ENCODE results near the gene WDR59.
"Not testable (repeated sequence)": the region's sequence is repeated elsewhere in the genome, so short reads cannot be mapped to it uniquely, and the experiment has no call there.

WDR59 gene, protein sequence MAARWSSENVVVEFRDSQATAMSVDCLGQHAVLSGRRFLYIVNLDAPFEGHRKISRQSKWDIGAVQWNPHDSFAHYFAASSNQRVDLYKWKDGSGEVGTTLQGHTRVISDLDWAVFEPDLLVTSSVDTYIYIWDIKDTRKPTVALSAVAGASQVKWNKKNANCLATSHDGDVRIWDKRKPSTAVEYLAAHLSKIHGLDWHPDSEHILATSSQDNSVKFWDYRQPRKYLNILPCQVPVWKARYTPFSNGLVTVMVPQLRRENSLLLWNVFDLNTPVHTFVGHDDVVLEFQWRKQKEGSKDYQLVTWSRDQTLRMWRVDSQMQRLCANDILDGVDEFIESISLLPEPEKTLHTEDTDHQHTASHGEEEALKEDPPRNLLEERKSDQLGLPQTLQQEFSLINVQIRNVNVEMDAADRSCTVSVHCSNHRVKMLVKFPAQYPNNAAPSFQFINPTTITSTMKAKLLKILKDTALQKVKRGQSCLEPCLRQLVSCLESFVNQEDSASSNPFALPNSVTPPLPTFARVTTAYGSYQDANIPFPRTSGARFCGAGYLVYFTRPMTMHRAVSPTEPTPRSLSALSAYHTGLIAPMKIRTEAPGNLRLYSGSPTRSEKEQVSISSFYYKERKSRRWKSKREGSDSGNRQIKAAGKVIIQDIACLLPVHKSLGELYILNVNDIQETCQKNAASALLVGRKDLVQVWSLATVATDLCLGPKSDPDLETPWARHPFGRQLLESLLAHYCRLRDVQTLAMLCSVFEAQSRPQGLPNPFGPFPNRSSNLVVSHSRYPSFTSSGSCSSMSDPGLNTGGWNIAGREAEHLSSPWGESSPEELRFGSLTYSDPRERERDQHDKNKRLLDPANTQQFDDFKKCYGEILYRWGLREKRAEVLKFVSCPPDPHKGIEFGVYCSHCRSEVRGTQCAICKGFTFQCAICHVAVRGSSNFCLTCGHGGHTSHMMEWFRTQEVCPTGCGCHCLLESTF

GRCh38 chr16:74984529-74985296 is at the start of gene WDR59:
WDR59 (minus strand) TSS chr16:74985123; CDS start chr16:74985017, 106 bp downstream.
- DNase-seq (ENCODE audit: low spot score) = peak; percentile 99

DNA sequence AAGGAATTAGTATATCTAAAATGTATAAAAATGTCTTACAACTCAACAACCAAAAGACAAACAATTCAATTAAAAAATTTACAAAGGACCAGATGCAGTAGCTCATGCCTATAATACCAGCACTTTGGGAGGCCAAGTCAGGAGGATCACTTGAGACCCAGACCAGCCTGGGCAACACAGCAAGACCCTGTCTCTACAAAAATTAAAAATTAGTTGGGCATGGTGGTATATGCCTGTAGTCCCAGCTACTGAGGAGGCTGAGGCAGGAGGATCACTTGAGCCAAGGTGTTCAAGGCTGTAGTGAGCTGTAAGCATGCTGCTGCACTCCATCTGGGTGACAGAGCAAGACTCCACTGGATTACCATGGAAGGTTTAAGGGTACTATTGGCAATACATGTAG is 47.7 kb upstream of the WDR59 start:
- DNase-seq (ENCODE audit: low spot score) = no peak

GRCh38 chr16:75029854-75030253 is 44.9 kb upstream of the WDR59 start:
- DNase-seq (ENCODE audit: low spot score) = peak; percentile 78

- DNase-seq (ENCODE audit: low spot score) = no peak
Measured at GRCh38 chr16:75028544-75029135, 43.7 kb upstream of the WDR59 start.

GRCh38 chr16:75027520-75028300 is 42.8 kb upstream of the WDR59 start:
- peak; percentile 46 for DNase-seq (ENCODE audit: low spot score)

- DNase-seq (ENCODE audit: low spot score) = no peak
Measured at GRCh38 chr16:75026892-75027391, 42.0 kb upstream of the WDR59 start.

GRCh38 chr16:75026239-75026891 is 41.4 kb upstream of the WDR59 start:
- not testable (repeated sequence) for DNase-seq (ENCODE audit: low spot score)

DNA sequence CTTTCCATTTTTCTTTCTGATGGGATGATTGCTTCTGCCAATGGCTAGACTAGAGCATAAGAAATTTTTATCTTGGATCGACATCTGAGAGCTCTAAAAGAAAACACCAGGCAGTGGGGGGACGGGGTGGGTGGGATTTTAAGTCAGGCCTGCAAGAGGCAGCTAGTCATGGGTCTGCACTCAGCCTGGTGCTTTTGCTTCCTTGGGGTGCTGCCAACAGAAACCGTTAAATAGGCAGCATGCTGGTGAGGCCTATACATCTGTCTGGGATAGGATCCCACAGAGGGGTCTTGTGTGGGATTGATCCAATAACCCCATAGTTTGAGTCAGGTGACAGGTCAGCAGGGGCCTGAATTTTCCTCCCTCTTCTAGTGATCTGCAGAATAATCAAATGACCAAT is 40.8 kb upstream of the WDR59 start:
- DNase-seq (ENCODE audit: low spot score) = no peak

DNA sequence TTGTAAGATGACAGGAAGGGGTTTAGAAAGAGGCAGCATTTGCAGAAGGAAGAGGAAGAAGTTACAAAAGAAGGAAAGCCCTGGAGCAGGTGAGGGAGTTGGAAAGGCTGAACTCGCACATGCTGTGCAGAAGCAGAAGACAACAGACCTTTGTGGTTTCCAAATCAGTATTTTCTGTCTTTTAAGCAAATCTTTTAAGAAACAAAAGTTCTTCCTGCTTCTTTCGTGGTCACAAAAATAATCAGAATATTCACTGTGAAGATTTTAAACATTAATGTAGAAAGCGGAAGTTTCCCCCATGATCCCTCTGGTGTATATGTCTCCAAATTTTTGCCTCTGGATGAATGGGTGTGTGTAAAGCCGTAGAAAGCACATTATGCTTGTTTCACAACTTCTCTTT is 39.7 kb upstream of the WDR59 start:
- DNase-seq (ENCODE audit: low spot score) = no peak

DNA sequence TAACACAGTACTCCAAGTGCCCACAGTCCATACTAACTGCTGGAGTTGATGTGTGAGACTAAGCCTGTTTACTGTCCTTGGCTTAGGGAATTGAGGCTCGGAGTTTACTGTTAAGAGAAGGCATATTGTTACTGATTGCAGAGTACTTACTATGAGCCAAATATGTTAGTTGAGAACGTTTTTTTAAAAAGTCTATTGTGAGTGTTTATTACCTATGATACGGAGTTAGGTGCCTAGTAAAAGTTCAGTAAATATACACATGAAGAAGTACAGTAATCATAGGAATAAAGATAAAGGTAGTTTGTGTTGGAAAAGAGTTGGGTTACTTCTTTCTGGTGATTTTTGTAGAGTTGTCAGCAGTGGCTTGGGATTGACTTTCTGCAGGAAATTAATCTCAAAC is 39.3 kb upstream of the WDR59 start:
- no peak for DNase-seq (ENCODE audit: low spot score)

DNA sequence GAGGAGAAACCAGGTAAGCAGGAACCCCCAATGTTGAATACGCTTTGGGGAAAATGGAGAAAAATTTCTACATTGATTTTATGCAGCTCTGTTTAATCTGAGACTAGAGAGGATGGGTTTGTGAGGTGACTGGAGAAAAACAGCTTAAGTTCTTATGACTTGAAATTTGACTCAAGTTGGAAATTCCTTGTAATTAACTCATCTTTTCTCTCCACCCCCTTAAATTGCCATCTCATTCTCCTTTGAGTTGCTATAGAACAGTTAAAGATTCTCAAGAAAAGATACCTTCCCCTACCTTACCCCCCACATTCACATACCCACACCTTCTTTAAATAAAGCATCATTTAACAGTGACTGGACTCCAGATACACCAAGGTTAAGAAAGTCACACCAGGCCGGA is 38.1 kb upstream of the WDR59 start:
- peak; percentile 13 for DNase-seq (ENCODE audit: low spot score)

DNA sequence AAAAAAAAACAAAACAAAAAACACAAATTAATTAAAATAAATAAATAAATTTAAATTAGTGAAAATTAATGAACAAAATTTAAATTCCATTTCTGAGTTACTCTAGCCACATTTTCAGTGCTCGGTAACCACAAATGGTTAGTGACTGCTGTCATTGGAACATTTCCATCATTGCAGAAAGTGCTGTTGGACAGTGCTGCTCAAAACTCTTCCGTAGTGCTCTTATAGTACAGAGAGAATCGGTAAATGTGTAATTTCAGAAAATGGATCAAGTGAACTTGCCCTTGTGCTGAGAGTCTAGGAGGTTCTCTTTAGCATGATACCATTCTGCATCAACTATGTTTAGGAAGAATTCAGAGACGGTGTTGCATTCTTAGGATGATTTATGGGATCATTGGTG is 37.6 kb upstream of the WDR59 start:
- no peak for DNase-seq (ENCODE audit: low spot score)

DNA sequence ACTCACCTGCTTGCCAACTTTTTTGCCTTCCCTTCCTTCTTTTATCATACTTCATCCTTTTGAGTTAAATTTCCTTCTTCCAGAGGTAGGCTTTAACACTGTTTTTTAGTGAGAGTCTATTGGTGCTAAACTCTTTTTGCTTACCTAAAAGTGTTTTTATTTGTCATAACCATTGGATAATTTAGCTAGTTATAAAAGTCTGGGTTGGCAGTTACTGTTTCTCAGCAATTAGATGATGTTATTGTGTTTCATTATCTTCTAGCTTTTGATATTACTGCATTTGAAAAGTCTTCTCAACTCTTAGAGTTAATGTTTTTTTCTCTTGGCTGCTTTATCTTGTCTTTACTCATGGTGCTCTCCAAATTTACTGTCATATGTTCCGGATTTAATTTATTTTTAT is 36.5 kb upstream of the WDR59 start:
- no peak for DNase-seq (ENCODE audit: low spot score)

- DNase-seq (ENCODE audit: low spot score) = no peak
Measured at GRCh38 chr16:75019586-75019985, 34.7 kb upstream of the WDR59 start.

- peak; percentile 44 for DNase-seq (ENCODE audit: low spot score)
Measured at GRCh38 chr16:75019007-75019406, 34.1 kb upstream of the WDR59 start.

GRCh38 chr16:75017670-75018525 is 33.0 kb upstream of the WDR59 start:
- DNase-seq (ENCODE audit: low spot score) = no peak

DNA sequence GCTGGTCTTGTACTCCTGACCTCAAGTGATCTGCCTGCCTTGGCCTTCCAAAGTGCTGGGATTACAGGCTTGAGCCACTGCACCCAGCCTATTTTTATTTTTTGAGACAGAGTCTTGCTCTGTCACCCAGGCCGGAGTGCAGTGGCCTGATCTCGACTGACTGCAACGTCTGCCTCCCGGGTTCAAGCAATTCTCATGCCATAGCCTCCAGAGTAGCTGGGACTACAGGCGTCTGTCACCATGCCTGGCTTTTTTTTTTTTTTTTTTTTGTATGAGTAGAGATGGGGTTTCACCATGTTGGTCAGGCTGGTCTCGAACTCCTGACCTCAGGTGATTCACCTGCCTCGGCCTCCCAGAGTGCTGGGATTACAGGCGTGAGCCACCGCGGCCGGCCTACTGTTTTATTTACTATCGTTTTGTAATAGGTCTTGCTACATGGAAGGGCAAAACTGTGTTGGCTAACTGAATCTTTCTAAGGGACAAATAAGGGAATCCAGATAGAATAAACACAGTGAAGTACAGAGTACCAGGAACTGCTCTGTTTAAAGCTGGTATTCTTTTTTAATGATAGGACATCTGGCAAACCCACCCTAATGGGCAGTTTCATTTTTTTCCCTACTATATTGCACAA is 31.6 kb upstream of the WDR59 start:
- not testable (repeated sequence) for DNase-seq (ENCODE audit: low spot score)

DNA sequence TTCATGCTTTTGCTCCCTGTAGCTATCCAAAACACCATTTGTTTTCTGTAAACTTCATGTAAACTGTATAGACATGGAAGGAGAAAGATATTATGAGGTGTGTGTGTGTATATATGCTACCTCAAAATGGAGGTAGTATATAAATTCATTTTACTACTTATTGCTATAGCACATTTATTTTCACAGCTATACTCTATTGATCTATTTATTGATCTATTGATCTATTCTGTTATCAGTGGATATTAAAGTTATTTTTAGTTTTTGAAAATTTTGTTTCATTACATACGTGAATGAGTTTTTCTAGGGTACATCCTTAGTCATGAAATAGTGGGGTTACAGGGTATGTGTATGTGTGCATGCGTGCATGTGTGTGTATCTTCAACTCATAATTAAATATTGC is 29.4 kb upstream of the WDR59 start:
- no peak for DNase-seq (ENCODE audit: low spot score)

GRCh38 chr16:75013123-75013522 is 28.2 kb upstream of the WDR59 start:
- not testable (repeated sequence) for DNase-seq (ENCODE audit: low spot score)
